Activated naive CD8-positive, alpha-beta T cell treated with anti-CD3 and anti-CD28 coated beads, Interleukin-2, amount 10 ng/mL, durations not matched to agents 7 days and 5 days (primary cell): ENCODE results near the gene ARHGAP26. TPM values are rescaled to one million over a fixed set of nuclear protein-coding genes. Genes with fewer than 3 reads are reported as not detected.

Experiments used
- ATAC-seq: fragments of 150-1000 bp; cut with Tn5 transposase; one replicate; pipeline ENCODE4 v1.10.0; 2021; ENCODE audit warnings: low read depth, moderate library complexity
- POLR2A ChIA-PET: fragments of 350-600 bp; sonication (Branson Sonifier 250); formaldehyde crosslinking; loops from one replicate; lab custom pipeline; 2021; ENCODE audit warnings: antibody characterized with exemption; lab: Charles Lee
- DNase-seq: peaks from one replicate; pipeline ENCODE4 v3.0.0; 2021
- H3K27ac Mint-ChIP-seq: one replicate; pipeline ENCODE4 v1.8.0; 2022; ENCODE audit warnings: mild to moderate bottlenecking, mixed read lengths
- H3K27me3 Mint-ChIP-seq: one replicate; pipeline ENCODE4 v1.8.0; 2022; ENCODE audit warnings: mild to moderate bottlenecking, moderate library complexity, mixed read lengths
- H3K36me3 Mint-ChIP-seq: one replicate; pipeline ENCODE4 v1.8.0; 2021; ENCODE audit warnings: mild to moderate bottlenecking, mixed read lengths
- H3K4me1 Mint-ChIP-seq: one replicate; pipeline ENCODE4 v1.8.0; 2021; ENCODE audit warnings: mixed read lengths
- H3K4me3 Mint-ChIP-seq: one replicate; pipeline ENCODE4 v1.8.0; 2022; ENCODE audit warnings: mild to moderate bottlenecking, moderate library complexity, mixed read lengths
- H3K9me3 Mint-ChIP-seq: one replicate; pipeline ENCODE4 v1.8.0; 2021; ENCODE audit warnings: mixed read lengths
- total RNA-seq, 2 experiments: library from RNA; stranded (reverse); gene quantifications; one replicate each; pipeline ENCODE4 v1.2.3, GENCODE V29; 2021

The ARHGAP26 gene
- total RNA-seq, 2 experiments from 2014 or later = 30.6 to 32.0 TPM

DNA sequence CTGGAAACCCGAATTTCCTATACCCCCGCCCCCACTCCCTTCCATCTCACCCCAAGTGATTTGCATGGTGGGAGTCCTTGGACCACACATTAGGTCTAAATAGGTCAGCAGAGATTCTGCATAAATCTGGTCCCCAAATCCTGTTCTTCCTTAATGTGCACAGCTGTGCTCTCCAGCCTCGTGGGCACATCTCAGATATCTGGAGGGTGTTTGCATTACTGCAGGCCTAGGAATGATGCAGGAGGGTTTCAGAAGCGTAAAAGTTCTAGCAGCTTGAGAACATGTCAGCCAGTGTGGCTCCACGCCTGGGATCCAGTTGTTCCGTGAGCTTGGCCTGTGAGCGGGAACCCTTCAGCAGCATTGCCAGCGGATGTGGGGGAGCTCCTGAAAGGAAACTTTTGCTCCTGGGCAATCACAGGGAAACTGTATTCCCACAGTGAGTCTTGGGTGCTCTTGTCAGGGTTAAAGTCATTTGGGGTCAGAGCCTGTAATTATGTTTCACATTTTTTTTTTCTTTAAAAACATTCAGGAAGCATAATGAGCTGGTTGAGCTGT is 12.9 kb downstream of the ARHGAP26 start:
- H3K27me3 Mint-ChIP-seq = no peaks in the 10 kb centered on the region
- no peak overlapping the region for H3K27ac Mint-ChIP-seq
- H3K4me3 Mint-ChIP-seq = no peak overlapping the region
- POLR2A ChIA-PET = interaction anchor here (0.8 to 5.1 kb wide), 4 partner anchors 12 to 81 kb away, joined by 3 to 31 read pairs (median 6); partner anchors contain the start of gene ARHGAP26
- DNase-seq = no peak
- no peak for ATAC-seq
- H3K36me3 Mint-ChIP-seq = peaks cover 3% of the 10 kb centered on the region
- H3K9me3 Mint-ChIP-seq = no peaks in the 10 kb centered on the region
- peaks cover 45% of the 10 kb centered on the region for H3K4me1 Mint-ChIP-seq

DNA sequence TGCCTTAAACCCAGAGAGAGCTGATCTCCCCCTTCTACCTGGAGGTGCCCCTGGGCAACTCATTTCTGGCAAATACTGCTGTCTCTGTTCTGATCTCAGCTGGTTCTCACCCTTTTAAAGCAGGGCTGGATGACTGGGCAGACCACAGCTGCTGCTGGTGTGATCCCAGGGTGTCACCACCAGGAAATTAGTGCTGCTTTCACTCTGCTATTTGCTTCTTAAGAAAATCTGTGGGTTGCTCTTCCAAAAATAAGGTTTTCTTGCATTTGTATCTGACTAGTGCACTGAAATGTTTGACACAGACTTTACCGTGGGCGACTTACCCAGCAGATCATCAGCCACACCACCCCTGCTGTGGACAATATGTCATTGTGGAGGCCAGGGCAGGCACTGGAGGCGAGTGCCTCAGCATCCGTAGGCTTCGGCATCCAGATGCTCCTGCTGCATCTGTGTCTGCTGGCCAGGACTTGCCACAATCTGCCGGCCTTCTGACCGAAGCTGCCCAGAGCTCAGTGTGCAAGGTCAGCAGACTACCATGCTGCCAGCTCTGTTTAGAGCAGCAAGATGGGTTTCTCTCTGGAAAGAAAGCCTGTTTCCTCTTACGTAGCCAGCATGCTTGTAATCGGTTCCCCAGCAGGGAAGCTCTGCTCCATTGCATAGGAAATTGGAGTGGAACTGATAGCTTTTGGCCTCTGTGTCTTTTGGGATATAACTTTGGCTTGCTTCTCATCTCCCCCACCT is 13.6 kb downstream of the ARHGAP26 start:
- Mint-ChIP-seq H3K4me1 (peaks cover 44% of the 10 kb centered on the region), H3K4me3 (peak overlapping the region; percentile 31), H3K27me3 (no peaks in the 10 kb centered on the region), H3K36me3 (peaks cover 3% of the 10 kb centered on the region), H3K9me3 (no peaks in the 10 kb centered on the region), H3K27ac (peak overlapping the region; percentile 60)
- ATAC-seq (peak; percentile 84), DNase-seq (no peak)
- POLR2A ChIA-PET = interaction anchor here (0.8 to 5.1 kb wide), 4 partner anchors 13 to 80 kb away, joined by 3 to 31 read pairs (median 6); partner anchors contain the start of gene ARHGAP26

DNA sequence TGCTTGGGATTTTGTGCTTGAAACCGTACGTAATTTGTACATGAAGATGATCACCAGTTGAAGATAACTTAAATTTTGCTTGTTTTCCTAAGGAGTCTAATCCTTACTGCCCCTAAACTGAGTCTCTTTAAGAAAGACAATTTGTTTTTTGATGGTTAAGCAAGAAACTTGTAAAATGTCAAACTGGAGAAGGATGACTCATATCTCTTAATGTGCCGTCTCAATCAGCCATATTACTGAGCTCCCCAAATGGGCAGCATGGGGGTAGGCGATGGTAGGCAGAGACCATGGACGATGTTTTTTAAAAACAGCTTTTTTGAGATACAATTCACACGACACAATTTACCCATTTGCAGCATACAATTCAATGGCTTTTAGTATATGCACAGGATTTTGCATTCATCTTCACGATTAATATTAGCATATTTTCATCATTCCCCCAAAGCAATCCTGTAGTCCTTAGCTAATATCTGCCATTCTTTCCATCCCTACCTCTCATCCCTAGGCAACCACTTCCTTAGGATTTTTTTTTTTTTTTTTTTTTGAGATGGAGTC is 14.3 kb downstream of the ARHGAP26 start:
- no peaks in the 10 kb centered on the region for H3K27me3 Mint-ChIP-seq
- peak overlapping the region; percentile 60 for H3K27ac Mint-ChIP-seq
- POLR2A ChIA-PET = interaction anchor here (1.9 to 5.1 kb wide), 2 partner anchors 14 to 16 kb away, joined by 6 to 31 read pairs; partner anchors contain the start of gene ARHGAP26
- H3K4me3 Mint-ChIP-seq = peak overlapping the region; percentile 31
- no peaks in the 10 kb centered on the region for H3K9me3 Mint-ChIP-seq
- peaks cover 37% of the 10 kb centered on the region for H3K4me1 Mint-ChIP-seq
- H3K36me3 Mint-ChIP-seq = peaks cover 4% of the 10 kb centered on the region
- ATAC-seq (no peak), DNase-seq (no peak)

DNA sequence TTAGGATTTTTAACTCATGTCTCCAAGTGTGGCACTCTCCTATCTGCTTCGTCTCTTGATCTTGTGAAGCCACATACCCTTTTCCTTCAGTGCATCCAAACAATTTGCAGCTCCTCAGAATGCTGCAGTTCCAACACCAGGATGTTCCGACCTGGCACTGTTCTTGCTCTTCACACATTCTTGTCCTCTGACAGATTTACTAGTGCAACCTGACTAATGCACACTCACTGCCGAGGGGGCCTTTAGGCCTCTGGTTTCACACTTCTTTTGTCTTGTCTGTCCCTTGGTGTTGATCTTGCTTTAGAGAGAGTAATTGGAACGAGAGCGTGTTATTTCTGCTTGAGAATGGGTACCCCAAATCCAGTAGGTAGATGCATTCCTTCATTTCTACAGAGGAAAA is 15.0 kb downstream of the ARHGAP26 start:
- Mint-ChIP-seq H3K27me3 (no peaks in the 10 kb centered on the region), H3K36me3 (peaks cover 9% of the 10 kb centered on the region), H3K9me3 (no peaks in the 10 kb centered on the region), H3K4me1 (peaks cover 36% of the 10 kb centered on the region), H3K27ac (no peak overlapping the region), H3K4me3 (no peak overlapping the region)
- POLR2A ChIA-PET = interaction anchor here (5.1 kb wide), 1 partner anchor 15 kb away, joined by 31 read pairs; the partner anchor contains the start of gene ARHGAP26
- DNase-seq (no peak), ATAC-seq (no peak)

DNA sequence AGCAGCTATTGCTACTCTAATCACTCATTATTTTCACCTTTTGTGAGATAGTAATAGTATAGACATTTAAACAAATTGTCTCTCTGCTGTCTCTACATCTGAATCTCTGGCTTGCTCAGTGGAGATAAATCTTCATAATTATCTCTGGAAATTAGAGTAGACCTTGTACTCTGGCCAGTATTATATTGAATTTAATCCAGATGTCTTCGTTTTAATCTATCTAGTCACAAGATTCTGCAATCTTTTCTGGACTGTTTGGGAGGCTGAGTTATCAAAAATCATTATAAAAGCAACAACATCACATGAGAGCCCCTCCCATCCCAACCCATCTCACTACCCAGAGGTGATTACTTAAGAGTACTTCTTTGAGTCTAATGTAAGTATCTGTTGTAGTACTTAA is 19.0 kb downstream of the ARHGAP26 start:
- H3K27me3 Mint-ChIP-seq = no peaks in the 10 kb centered on the region
- no peak overlapping the region for H3K4me3 Mint-ChIP-seq
- H3K36me3 Mint-ChIP-seq = peaks cover 17% of the 10 kb centered on the region
- H3K27ac Mint-ChIP-seq = no peak overlapping the region
- DNase-seq = no peak
- POLR2A ChIA-PET = no interaction called here
- no peak for ATAC-seq
- H3K4me1 Mint-ChIP-seq = peaks cover 19% of the 10 kb centered on the region
- no peaks in the 10 kb centered on the region for H3K9me3 Mint-ChIP-seq

DNA sequence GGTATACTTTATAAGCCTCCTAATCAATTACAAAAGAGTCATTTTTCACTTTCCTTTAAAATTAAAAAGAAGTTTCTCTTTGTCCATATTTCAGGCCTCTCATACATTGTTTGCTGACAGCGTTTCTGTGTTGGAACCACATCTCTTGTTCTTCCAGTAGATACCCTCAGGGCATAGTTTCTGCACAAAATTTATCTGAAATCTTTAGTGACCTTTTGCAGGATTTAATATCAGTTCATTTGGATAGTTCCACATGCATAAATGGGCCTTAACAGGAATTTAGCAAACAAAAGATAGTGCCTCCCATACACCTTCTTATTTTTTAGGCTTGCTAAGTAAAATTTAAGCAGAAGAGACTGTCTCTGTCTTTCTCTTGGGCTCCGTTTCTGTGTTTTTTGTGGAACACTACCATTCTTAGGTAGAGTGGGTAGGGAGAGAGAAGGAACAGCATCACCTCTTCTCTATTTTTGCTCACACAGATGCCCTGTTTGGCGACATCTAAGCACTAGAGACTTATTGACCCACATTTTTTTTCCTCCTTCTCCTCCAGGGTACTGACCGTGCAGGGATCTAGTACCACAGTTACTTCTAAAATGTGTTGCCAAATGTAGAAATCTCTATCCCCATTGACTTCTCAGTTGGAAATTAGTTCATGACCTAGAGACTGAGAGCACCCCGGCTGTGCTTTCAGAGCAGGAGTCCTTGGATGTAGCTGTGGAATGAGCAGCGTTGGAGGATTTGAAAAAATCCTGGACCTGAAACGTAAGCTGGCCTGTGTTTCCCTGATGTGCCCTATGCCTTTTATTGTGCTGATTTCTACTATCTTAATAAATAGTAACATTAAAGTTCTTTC is 22.1 kb downstream of the ARHGAP26 start:
- H3K4me1 Mint-ChIP-seq = peaks cover 22% of the 10 kb centered on the region
- H3K27ac Mint-ChIP-seq = no peak overlapping the region
- POLR2A ChIA-PET = no interaction called here
- H3K27me3 Mint-ChIP-seq = no peaks in the 10 kb centered on the region
- H3K36me3 Mint-ChIP-seq = peaks cover 23% of the 10 kb centered on the region
- H3K9me3 Mint-ChIP-seq = no peaks in the 10 kb centered on the region
- no peak overlapping the region for H3K4me3 Mint-ChIP-seq
- DNase-seq (no peak), ATAC-seq (no peak)

DNA sequence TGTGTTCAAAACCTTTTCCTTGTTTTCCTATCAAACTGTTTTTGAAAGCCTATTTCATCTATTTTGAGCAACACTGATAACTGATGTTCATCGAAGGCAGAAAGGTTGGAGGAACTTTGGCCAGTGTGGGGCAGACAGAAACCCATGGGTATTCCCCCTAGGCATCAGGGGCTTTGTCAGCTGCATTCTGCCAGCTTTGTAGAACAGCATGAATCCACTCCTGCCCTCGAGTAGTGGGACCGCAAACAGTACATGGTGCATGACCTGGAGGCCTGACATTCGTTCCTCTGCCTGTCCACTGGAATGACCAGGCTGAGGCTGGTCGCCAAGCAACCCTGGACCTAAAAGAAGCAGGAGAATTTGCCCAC is 22.7 kb downstream of the ARHGAP26 start:
- POLR2A ChIA-PET = interaction anchor here (0.6 kb wide), 1 partner anchor 74 kb away, joined by 4 read pairs; no protein-coding TSS in a partner anchor
- ATAC-seq (no peak), DNase-seq (no peak)
- H3K4me1 Mint-ChIP-seq = peaks cover 25% of the 10 kb centered on the region
- peaks cover 23% of the 10 kb centered on the region for H3K36me3 Mint-ChIP-seq
- H3K4me3 Mint-ChIP-seq = no peak overlapping the region
- H3K27ac Mint-ChIP-seq = no peak overlapping the region
- H3K9me3 Mint-ChIP-seq = no peaks in the 10 kb centered on the region
- no peaks in the 10 kb centered on the region for H3K27me3 Mint-ChIP-seq

DNA sequence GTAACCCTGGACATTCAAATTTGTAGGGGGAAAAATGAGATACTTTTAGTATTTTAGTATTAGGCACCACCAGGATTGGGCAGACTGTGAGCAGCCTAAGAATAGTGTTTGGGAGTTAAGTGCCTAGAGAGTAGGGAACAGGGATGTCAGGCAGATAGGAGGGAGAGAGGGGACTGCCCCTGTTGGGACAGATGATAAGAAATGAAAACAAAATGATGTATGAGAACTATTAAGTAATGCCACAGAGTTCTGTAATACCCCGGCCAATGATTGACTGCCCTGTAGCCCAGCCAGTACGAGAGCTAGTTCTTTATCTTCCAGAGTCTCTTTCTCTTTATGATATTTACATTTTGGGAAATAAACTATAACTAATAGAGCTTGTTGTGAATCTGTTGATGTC is 24.4 kb downstream of the ARHGAP26 start:
- Mint-ChIP-seq H3K9me3 (no peaks in the 10 kb centered on the region), H3K4me3 (no peak overlapping the region), H3K36me3 (peaks cover 22% of the 10 kb centered on the region), H3K4me1 (peaks cover 41% of the 10 kb centered on the region), H3K27me3 (no peaks in the 10 kb centered on the region), H3K27ac (no peak overlapping the region)
- POLR2A ChIA-PET = no interaction called here
- no peak for DNase-seq
- ATAC-seq = no peak

DNA sequence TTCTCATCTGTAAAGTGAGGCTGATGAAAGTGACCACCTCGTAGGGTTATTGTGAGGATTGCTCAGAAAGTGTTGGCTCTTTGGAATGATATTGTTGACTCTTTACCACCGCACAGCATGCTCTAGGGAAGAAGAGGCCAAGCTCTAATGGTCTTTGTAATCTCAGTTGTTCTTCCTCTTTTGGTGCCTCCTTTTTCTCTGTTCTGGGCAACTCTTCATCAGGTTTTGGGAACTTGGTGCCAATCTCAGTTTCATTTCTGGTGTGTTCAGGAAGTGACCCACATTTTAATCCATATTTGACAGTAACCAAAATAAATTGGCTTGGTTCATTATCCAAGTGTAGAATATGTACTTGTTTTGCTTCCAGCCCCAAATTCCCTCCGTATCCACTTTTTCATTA is 25.1 kb downstream of the ARHGAP26 start:
- Mint-ChIP-seq H3K36me3 (peaks cover 17% of the 10 kb centered on the region), H3K4me3 (no peak overlapping the region), H3K27ac (no peak overlapping the region), H3K9me3 (no peaks in the 10 kb centered on the region), H3K27me3 (no peaks in the 10 kb centered on the region), H3K4me1 (peaks cover 48% of the 10 kb centered on the region)
- no peak for DNase-seq
- POLR2A ChIA-PET = no interaction called here
- ATAC-seq = no peak

DNA sequence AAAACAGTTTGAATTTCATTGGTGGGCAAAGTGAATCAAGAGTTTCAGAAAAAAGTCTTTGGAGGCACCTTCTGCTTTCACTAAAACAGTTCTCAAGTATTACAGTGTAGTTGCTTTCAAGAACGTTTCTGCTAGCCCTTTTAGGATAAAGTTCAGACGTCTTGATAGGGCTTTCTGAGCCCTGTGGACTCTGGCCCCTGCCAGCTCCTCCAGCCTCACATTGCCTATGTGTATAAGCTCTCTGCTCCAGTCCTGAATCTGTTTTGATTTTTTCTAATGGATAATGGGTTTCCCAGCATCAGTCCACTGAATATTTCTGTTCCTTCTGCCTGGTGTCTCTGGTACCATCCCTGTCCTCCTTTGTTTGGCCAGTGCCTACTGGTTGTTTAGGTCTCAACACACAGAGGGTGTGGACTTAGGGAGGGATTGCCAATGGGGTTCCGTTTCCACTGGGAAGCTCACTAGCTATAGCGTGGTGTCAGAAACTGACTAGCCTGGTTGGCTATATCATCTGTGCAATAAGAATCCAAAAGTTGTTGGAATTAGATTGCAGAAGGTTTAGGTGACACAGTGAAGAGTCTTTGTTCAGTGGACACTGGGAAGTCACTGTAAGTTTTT is 26.4 kb downstream of the ARHGAP26 start:
- POLR2A ChIA-PET = interaction anchor here (4.8 kb wide), 1 partner anchor 26 kb away, joined by 55 read pairs; the partner anchor contains the start of gene ARHGAP26
- no peak overlapping the region for H3K27ac Mint-ChIP-seq
- H3K27me3 Mint-ChIP-seq = no peaks in the 10 kb centered on the region

DNA sequence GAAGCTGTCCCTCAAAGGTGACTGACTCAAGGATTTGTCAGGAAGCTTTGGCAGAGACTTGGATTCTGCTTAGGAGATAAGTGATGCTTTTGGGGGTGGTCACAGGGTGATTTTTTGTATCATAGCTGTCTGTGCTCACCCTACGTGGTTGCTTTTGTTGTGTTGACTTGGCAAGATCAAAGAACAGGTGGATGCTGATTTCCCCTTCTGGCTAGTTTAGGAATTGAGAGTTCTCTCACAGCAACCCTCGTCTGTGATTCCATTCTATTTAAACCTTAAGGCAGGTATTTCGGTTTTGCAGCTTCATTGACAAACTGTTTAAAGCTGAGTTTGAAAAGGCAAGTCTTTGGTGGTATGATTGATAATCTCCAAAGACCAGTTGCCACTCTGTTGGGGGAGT is 27.2 kb downstream of the ARHGAP26 start:
- POLR2A ChIA-PET = interaction anchor here (1.7 to 4.8 kb wide), 3 partner anchors 14 to 48 kb away, joined by 5 to 55 read pairs (median 6); partner anchors contain the start of gene ARHGAP26
- Mint-ChIP-seq H3K36me3 (peaks cover 11% of the 10 kb centered on the region), H3K27me3 (no peaks in the 10 kb centered on the region), H3K4me3 (no peak overlapping the region), H3K27ac (no peak overlapping the region), H3K4me1 (peaks cover 67% of the 10 kb centered on the region), H3K9me3 (no peaks in the 10 kb centered on the region)
- DNase-seq (no peak), ATAC-seq (no peak)

More for the DNA sequence above, 26.4 kb downstream of the ARHGAP26 start:
- ATAC-seq (no peak), DNase-seq (no peak)
- no peak overlapping the region for H3K4me3 Mint-ChIP-seq
- H3K9me3 Mint-ChIP-seq = no peaks in the 10 kb centered on the region
- peaks cover 10% of the 10 kb centered on the region for H3K36me3 Mint-ChIP-seq
- peaks cover 60% of the 10 kb centered on the region for H3K4me1 Mint-ChIP-seq

DNA sequence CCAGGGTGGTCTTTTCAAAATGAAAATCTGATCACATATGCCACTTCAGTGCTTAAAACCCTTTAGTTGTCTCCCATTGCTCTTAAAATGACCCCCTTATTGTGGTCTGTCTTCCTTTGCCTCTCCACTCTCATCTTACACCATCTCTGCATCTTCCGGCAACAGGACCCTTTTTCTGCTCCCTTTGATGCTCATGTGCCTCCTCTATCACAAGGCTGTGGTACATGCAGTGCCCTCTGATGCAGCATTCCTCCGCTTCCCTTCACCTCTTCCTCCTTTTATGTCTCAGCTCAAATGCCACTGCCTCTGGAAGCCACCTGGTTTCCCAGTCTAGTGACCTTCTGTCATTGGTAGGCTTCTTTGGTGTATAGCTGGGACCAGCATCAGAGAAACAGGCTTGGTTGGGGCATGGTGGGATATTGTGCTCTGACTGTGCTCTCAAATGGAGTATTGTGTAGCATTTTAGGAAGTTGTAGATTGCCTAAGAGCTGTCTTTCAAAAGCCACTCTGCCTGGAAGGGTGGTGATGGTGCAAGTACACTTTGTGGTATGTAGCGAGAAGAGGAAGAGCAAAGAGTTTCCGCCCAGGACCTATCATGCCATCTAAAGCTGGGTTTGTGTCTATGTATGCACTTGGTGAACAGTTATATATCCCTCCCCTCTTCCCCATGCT is 28.1 kb downstream of the ARHGAP26 start:
- peaks cover 11% of the 10 kb centered on the region for H3K36me3 Mint-ChIP-seq
- ATAC-seq (peak; percentile 66), DNase-seq (peak; percentile 38)
- H3K4me1 Mint-ChIP-seq = peaks cover 67% of the 10 kb centered on the region
- H3K4me3 Mint-ChIP-seq = peak overlapping the region; percentile 53
- peak overlapping the region; percentile 91 for H3K27ac Mint-ChIP-seq
- H3K9me3 Mint-ChIP-seq = no peaks in the 10 kb centered on the region
- POLR2A ChIA-PET = interaction anchor here (1.1 to 4.8 kb wide), 9 partner anchors 11 to 204 kb away, joined by 3 to 55 read pairs (median 5); partner anchors contain the start of gene ARHGAP26
- H3K27me3 Mint-ChIP-seq = no peaks in the 10 kb centered on the region
